Measurements from ENCODE around the gene ADK. TPM values are rescaled to one million over a fixed set of nuclear protein-coding genes. Genes with fewer than 3 reads are reported as not detected.

The ADK gene
- total and polyA plus RNA-seq, 2 of the 13 experiments (the other 11 are each of a cell fraction or from before 2014, with no cell fraction given), result 48.6 to 79.1 TPM

DNA sequence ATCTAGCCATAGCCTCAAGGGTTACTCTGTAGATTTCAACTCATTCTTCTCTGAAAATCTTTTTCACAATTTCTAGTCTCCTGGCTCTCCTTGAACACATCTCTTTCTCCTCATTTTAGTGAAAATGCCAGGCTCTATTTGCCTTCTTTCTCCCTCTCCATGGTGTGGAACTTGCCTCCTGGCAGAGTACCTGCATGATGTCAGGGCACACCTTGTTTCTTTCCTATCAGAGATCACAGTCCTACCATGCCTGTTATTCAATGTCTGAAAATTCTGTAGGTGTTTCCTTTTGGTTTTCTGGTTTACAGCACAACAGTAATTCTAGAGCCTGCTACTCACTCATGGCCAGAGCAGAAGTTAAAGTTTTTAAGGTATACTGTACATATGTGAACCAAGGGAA lies 237.8 kb downstream of the ADK start:
- Histone ChIP-seq H3K9me3 (ENCODE audit: low read length) (no peaks in the 10 kb centered on the region), H3K4me2 (ENCODE audit: low read depth, low read length) (no peak overlapping the region), H2AFZ (ENCODE audit: low read length) (no peak overlapping the region), H3K36me3 (replicated peaks in 1 of 2; ENCODE audit: control insufficient read depth in 1 of 2, insufficient read depth in 2 of 2, low read length in 2 of 2) (no peaks in the 10 kb centered on the region), H3K27ac (ENCODE audit: extremely low read length, insufficient read depth, low read length) (no peak overlapping the region), H3K79me2 (ENCODE audit: insufficient read depth, low read length) (no peaks in the 10 kb centered on the region), H3K9ac (ENCODE audit: insufficient read depth, low read depth, low read length) (no peak overlapping the region), H4K20me1 (ENCODE audit: insufficient read depth, low read length) (no peaks in the 10 kb centered on the region), H3K4me3 (replicated peaks in 1 of 3; ENCODE audit: insufficient read depth in 1 of 3, low read depth in 2 of 3, low read length in 3 of 3) (no peak overlapping the region), H3K27me3 (ENCODE audit: control insufficient read depth in 1 of 2, insufficient read depth in 2 of 2, low read length in 2 of 2) (no peaks in the 10 kb centered on the region), H3K4me1 (ENCODE audit: insufficient read depth, low read length) (no peaks in the 10 kb centered on the region)
- no peak for ATAC-seq
- in situ Hi-C loops (cut with HindIII; ENCODE audit: extremely low pct_ligation_motif_present, low pct_unique_long_range_greater_than_20kb), result no loop called here
- DNase-seq (ENCODE audit: low spot score), result no peak
- BruUV-seq (replicated peaks), result no TSS peak
- FAIRE-seq, result no peak
- POLR2A ChIA-PET, result no interaction called here
- intact Hi-C loops (cut with micrococcal nuclease; ENCODE audit: unreplicated experiment), result no loop called here
- TF ChIP-seq ZNF678 (CRISPR knock-in tag; IDR thresholded peaks at IDR 0.05) (no peak), ZNF460 (CRISPR knock-in tag; IDR thresholded peaks at IDR 0.05; ENCODE audit: borderline replicate concordance) (no peak), CENPT (CRISPR knock-in tag; IDR thresholded peaks at IDR 0.05; ENCODE audit: low read depth) (no peak)
- CTCF ChIA-PET (ENCODE audit: low intra/inter-chr PET ratio, low total read pairs), result no interaction called here

DNA sequence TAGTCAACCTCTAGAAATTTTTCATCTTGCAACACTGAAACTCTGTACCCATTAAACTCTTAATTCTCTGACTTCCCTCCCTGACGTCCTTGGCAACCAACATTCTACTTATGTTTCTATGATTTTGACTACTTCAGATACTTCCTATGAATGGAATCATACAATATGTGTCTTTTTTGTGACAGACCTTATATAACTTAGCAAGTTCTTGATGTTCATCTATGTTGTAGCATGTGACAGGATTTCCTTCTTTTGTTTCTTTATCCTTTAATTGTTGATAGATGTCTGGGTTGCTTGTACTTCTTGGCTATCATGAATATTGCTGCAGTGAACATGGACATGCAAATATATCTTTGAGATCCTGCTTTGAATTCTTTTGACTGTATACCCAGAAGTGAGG lies 240.8 kb downstream of the ADK start:
- WGBS (ENCODE audit: low lambda C conversion rate), result 98% methylated on average over 1 of the region's 1 CpG
- intact Hi-C loops (cut with micrococcal nuclease; ENCODE audit: unreplicated experiment), result no loop called here
- no peak overlapping the region for H3K4me2 ChIP-seq (ENCODE audit: low read depth, low read length)
- H3K36me3 ChIP-seq (replicated peaks in 1 of 2; ENCODE audit: control insufficient read depth in 1 of 2, insufficient read depth in 2 of 2, low read length in 2 of 2), result peaks cover 0 to 9% of the 10 kb centered on the region in 2 experiments; a peak in 1 of 5 replicates
- H3K9me3 ChIP-seq (ENCODE audit: low read length), result no peaks in the 10 kb centered on the region
- H3K4me3 ChIP-seq (replicated peaks in 1 of 3; ENCODE audit: insufficient read depth in 1 of 3, low read depth in 2 of 3, low read length in 3 of 3), result no peak overlapping the region
- BruUV-seq (replicated peaks), result no TSS peak
- CTCF ChIA-PET (ENCODE audit: low intra/inter-chr PET ratio, low total read pairs), result no interaction called here
- DNase-seq (ENCODE audit: low spot score) (no peak), FAIRE-seq (no peak), ATAC-seq (no peak)
- no peaks in the 10 kb centered on the region for H3K27me3 ChIP-seq (ENCODE audit: control insufficient read depth in 1 of 2, insufficient read depth in 2 of 2, low read length in 2 of 2)
- no peak overlapping the region for H3K9ac ChIP-seq (ENCODE audit: insufficient read depth, low read depth, low read length)
- no peaks in the 10 kb centered on the region for H4K20me1 ChIP-seq (ENCODE audit: insufficient read depth, low read length)
- POLR2A ChIA-PET, result no interaction called here
- no peak overlapping the region for H3K27ac ChIP-seq (ENCODE audit: extremely low read length, insufficient read depth, low read length)
- no peak overlapping the region for H2AFZ ChIP-seq (ENCODE audit: low read length)
- no peaks in the 10 kb centered on the region for H3K79me2 ChIP-seq (ENCODE audit: insufficient read depth, low read length)
- no peaks in the 10 kb centered on the region for H3K4me1 ChIP-seq (ENCODE audit: insufficient read depth, low read length)
- in situ Hi-C loops (cut with HindIII; ENCODE audit: extremely low pct_ligation_motif_present, low pct_unique_long_range_greater_than_20kb), result no loop called here
- TF ChIP-seq ZNF547 (CRISPR knock-in tag; IDR thresholded peaks at IDR 0.05) (no peak), ZKSCAN1 (IDR thresholded peaks at IDR 0.05; ENCODE audit: low read length) (no peak), HNRNPUL1 (IDR thresholded peaks at IDR 0.05; ENCODE audit: low read depth, low read length) (no peak), PRPF4 (IDR thresholded peaks at IDR 0.05; ENCODE audit: low read depth, low read length, poor library complexity, severe bottlenecking) (no peak), ZNF724P (CRISPR knock-in tag; IDR thresholded peaks at IDR 0.05; ENCODE audit: borderline replicate concordance) (no peak), ZNF138 (CRISPR knock-in tag; IDR thresholded peaks at IDR 0.05; ENCODE audit: low read depth) (no peak), ZNF367 (CRISPR knock-in tag; IDR thresholded peaks at IDR 0.05; ENCODE audit: borderline replicate concordance) (no peak), BCL6 (CRISPR knock-in tag; IDR thresholded peaks at IDR 0.05) (no peak)
- TF ChIP-seq, protein P1, sequence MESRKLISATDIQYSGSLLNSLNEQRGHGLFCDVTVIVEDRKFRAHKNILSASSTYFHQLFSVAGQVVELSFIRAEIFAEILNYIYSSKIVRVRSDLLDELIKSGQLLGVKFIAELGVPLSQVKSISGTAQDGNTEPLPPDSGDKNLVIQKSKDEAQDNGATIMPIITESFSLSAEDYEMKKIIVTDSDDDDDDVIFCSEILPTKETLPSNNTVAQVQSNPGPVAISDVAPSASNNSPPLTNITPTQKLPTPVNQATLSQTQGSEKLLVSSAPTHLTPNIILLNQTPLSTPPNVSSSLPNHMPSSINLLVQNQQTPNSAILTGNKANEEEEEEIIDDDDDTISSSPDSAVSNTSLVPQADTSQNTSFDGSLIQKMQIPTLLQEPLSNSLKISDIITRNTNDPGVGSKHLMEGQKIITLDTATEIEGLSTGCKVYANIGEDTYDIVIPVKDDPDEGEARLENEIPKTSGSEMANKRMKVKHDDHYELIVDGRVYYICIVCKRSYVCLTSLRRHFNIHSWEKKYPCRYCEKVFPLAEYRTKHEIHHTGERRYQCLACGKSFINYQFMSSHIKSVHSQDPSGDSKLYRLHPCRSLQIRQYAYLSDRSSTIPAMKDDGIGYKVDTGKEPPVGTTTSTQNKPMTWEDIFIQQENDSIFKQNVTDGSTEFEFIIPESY (CRISPR knock-in tag; IDR thresholded peaks at IDR 0.05), result no peak
- TF ChIP-seq, protein P2, sequence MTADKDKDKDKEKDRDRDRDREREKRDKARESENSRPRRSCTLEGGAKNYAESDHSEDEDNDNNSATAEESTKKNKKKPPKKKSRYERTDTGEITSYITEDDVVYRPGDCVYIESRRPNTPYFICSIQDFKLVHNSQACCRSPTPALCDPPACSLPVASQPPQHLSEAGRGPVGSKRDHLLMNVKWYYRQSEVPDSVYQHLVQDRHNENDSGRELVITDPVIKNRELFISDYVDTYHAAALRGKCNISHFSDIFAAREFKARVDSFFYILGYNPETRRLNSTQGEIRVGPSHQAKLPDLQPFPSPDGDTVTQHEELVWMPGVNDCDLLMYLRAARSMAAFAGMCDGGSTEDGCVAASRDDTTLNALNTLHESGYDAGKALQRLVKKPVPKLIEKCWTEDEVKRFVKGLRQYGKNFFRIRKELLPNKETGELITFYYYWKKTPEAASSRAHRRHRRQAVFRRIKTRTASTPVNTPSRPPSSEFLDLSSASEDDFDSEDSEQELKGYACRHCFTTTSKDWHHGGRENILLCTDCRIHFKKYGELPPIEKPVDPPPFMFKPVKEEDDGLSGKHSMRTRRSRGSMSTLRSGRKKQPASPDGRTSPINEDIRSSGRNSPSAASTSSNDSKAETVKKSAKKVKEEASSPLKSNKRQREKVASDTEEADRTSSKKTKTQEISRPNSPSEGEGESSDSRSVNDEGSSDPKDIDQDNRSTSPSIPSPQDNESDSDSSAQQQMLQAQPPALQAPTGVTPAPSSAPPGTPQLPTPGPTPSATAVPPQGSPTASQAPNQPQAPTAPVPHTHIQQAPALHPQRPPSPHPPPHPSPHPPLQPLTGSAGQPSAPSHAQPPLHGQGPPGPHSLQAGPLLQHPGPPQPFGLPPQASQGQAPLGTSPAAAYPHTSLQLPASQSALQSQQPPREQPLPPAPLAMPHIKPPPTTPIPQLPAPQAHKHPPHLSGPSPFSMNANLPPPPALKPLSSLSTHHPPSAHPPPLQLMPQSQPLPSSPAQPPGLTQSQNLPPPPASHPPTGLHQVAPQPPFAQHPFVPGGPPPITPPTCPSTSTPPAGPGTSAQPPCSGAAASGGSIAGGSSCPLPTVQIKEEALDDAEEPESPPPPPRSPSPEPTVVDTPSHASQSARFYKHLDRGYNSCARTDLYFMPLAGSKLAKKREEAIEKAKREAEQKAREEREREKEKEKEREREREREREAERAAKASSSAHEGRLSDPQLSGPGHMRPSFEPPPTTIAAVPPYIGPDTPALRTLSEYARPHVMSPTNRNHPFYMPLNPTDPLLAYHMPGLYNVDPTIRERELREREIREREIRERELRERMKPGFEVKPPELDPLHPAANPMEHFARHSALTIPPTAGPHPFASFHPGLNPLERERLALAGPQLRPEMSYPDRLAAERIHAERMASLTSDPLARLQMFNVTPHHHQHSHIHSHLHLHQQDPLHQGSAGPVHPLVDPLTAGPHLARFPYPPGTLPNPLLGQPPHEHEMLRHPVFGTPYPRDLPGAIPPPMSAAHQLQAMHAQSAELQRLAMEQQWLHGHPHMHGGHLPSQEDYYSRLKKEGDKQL (CRISPR knock-in tag; IDR thresholded peaks at IDR 0.05; ENCODE audit: low read depth), result no peak
